ENCODE results near the gene ADAM8.
"Not testable (repeated sequence)": the region's sequence is repeated elsewhere in the genome, so short reads cannot be mapped to it uniquely, and the experiment has no call there.

Gene ADAM8

DNA sequence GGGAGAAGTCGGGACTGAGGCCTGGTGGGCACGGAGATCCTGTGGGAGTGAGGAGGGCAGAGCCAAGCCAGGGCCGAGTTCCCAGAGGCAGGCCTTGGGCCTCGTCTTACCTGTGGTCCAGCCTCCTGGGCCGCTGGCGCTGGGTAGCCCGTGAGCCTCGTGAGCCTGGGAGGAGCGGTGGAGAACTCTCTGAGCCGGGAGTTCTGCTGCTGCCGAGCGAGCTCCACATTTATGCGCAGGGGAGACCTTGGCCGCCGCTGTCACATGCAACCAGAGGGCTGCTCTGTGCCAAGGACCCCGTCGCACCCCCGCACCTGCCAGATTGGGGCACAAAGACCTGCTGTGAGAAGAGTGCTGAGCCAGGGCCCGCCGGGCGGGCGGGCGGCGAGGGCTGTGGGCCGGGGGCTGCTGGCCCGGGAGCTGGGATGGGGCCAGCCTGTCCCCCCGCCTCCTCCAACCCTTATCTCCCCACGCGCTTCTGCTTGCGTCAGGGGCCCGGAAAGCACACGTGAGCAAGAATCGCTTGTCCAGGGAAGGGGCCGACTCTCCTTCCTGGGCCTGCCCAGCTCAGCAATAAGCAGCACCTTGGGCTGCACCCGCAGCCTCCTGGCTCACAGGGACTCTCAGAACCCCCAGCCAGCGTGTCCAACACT lies 28.9 kb downstream of the ADAM8 start:
- DNase-seq = no peak

DNA sequence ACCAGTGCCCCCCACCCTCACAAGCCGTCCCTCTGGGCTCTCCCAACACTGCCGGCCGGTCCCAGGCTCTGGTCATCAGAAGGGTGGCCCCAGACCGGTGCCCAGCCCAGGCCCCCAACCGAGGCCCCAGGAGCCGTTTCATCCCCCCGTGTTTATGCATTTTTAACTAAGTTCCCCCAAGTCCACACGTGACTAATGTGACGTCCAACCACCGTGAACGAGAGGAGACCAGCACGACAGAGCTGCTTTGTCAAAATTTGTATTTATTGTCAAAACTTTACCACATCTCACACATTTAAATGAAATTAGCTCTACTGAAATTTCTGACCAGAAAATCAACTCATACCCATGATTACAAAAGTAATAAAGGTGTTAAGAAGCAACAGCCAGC lies 30.4 kb downstream of the ADAM8 start:
- no peak for DNase-seq

DNA sequence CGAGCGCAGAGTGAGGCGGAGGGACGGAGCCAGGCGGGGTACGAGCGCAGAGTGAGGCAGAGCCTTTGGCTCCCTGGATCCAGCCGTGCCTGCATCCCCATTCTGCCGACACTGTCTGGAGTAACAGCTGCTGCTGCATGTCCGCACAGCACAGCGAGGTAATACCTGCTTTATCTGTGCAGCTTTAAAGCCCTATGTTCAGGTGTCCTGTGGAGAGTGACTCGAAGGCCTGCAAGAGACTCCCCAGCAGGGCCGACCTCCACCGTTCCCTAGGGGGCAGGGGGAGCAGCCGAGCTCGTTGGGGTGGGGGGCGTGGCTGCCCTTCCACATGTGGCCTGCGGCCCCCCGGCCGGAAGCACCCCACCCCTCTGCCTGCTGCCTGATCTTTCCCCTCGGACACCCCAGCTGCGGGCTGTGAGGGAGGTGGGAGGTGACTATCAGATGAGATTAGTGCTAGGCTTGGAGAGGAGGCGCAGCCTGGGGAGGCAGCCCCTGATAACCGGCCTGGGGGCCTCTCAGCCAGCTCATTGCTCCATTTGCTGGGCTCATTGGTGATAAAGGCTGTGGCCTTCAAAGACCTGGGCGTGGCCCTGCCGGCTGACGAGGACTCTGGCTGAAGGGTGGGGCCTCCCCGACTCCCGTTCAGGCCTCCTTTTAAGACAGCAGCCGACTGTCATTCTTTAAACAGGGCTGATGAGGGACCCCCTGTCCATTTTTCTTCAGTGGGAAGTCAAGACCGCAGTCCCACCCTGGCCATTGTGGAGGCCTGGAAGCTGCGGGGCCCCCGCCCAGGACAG lies 31.0 kb downstream of the ADAM8 start:
- DNase-seq = no peak

DNA sequence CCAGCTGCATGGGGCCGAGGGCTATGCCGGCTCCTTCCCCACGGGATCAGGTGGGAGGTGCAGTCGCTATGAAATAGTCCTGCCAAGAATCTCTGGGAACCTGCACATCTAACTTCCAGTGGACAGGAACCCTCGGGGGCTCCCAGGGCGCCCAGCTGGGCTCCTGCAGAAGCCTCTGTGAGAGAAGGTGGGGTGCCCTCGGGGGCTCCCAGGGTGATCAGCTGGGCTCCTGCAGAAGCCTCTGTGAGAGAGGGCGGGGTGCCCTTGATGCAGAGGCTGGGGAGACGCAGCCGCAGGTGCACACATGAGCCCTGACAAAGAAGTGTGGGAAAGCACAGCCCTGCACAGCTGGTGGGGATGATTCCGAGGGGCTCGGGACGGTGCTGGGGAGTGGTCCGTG lies 33.1 kb downstream of the ADAM8 start:
- no peak for DNase-seq

DNA sequence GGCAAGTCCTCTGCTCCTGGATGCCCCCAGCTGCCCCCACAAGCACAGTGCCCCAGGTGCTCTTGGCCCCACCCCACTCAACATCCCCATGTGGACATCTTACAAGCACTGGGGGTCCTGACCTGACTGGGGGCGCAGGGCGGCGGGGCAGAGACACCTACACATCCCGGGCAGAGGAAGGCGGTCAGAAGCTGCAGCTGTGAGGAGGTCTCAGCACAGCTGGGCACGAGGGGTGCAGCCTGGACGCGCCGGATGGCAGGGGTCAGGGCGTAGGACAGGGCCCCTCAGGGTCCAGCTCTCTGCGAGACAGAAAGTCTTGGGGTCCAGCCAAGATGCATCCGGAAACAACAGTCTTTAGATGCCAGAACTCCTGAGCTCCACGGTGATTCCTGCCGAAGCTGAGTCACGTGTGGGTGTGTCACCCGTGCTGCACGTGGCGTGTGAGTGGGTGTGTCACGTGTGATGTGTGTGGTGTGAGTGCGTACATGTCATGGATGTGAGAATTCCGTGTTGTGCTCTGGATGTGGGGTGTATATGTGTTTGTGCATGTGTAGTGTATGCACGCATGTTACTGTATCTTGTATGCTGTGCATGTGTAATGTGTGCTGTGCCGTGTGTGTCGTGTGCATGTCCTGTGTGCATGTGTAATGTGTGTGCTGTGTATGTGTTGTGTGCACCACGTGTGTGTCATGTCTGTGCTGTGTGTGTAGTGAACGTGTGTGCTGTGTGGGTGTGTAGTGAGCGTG lies 33.9 kb downstream of the ADAM8 start:
- DNase-seq = no peak

DNA sequence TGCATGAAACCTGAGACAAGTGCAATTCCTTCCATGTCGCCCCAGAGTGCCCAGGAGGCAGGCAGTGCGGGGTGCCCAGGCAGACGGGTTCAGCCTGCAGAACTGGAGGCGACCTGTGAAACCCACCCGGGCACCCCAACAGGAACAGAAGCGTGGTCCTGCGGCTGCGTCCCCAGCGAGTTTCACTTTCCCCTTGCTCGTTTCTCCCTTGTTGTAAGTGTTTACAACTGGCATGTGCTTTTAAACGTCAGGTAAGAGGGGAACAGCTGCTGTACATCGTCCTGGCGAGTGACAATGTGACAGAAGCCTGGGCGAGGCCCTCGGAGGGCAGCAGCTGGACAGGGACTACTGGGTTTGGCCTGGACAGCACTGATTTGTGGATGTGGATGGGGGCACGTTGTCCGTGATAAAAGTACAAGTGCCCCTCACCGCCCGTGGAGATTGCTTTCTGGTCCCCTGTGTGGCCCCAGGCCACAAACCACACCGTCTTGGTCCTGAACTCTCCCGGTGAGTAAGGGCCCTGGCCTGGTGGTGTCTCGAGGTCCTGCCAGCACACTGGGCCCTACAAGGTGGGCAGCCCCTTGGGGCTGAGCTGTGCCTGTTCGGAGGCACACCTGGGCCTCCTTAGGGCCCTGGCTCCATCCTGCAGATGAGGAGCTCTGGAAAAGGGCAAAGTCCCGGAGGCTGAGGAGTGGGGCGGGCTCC lies 35.0 kb downstream of the ADAM8 start:
- no peak for DNase-seq

DNA sequence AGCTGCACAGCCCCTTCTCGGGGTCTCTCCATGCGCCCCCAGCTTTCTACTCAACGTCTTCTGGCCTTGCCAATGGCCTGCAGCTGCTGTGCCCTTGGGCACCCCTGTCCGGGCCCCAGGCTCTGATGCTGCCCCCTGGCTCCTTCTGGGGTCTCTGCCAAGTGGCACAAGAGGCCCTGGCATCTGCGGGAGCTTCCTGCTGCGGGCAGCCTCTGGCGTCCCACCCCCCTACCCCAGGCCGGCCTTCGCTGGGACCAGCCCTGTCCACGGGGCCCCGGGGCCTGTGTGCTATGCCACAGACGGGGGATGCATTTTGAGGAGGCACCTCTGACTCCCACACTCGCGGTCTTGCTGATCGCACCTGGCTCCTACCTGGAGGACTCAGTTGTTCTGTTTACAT lies 36.7 kb downstream of the ADAM8 start:
- DNase-seq = no peak

DNA sequence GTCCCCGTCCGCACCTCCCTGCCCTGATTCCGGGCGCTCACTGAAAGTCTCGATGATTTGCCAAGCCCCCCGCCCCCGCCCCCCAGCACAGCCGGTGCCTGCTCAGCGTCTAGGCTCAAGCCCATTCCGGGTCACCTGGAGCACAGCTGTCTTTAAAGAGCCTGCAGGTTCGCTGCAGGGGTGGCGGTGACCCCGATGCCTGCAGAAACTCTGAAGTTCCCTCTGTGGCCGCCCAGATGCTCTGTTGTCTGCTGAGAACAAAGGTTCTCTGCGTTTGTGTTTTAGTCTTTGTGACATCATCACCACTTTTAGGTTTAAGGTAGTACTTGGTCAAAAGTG lies 38.2 kb downstream of the ADAM8 start:
- DNase-seq = no peak

DNA sequence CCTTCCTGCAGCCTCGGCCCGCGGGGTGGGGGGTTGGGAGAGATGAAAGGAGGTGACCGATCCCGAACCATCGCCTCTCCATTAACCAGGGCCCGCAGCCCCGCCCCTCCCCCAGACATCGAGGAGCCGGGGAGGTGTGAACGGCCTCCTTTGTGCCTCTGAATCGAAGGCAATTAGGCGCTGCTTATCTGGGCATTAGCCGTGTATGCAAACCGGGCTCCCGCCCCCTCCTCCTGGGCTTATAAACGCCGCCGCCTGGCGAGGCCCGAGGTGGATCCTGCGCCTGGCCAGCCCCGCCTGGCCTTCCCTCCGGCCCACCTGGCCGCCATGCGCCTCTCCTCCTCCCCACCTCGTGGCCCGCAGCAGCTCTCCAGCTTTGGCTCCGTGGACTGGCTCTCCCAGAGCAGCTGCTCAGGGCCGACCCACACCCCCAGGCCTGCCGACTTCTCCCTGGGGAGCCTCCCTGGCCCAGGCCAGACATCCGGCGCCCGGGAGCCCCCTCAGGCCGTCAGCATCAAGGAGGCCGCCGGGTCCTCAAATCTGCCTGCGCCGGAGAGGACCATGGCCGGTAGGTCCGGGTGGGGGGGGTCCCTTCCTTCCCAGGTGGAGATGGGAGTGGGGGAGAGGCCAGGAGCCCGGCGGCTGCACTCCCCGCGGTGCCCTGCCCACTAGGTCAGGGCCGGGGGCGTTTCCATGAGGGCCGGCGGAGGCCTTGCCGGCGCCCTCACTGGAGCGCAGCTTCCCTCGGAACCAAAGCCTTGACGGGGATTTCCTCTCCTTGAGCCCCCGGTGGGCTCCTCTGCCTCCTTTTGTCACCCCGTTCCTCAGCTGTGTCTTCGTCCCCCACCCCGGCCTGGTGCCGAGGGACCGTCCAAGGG lies 38.8 kb downstream of the ADAM8 start, which contains the start of gene VENTX:
Gene VENTX (plus strand): TSS at position 268 of the 878 bp plus-strand sequence. CDS start 60 bp downstream, at position 328.
- DNase-seq = peak; percentile 27

DNA sequence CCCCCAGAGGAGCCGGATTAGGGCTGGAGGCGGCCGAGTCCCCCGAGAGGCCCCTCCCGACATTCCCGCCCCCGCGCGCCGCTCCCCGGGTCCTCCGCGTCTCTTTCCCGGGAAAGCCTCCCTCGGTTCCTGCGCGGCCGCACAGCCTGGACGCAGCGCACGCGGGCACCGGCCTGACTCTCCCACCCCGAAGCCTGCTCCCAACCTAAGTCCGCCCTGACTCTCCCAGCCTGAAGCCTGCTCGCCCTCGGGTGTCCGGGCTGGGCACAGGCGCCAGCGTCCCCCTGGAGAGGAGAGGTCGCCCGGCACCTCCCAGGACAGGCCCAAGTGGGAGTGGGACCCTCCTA lies 39.5 kb downstream of the ADAM8 start:
- no peak for DNase-seq

DNA sequence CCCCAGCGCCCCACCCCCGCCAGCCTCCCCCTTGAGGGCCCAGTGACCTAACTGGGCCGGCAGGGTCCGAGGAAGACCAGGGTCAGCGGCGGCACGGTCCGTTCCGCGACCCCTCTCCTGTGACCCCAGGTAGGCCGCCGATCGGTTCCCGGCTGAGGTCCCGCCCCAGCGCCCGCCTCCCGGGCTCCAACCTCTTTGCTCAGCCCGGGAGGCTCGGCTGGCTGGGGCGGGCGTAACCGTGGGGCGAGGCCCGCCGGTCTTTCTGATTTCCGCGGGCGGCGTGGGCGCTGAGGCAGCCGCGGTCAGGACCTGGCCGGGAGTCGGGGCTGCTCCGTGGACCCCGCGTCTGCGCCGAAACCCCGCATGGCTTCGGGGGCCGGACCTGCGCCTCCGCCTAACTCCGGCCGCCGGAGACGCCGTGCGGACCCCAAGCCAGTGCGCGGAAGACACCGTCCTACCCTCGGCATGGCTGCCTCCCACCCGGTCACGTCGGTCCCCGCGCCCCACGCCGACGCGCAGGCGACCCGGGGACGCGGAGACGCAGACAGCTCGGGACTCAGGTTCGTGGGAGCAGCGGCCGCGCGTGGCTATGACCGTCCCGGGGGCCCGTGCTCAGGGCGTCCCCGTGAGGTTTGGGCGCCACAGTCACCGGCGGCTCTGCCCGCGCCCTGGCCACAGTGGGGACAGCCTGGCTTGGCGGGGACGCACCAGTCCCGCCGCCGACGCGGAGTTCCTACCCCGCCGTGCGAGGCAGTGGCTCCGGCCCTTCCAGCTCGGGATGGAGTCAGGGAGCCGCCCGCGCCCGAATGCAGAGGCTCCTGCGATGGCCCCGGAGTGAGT lies 40.0 kb downstream of the ADAM8 start:
- DNase-seq = no peak

DNA sequence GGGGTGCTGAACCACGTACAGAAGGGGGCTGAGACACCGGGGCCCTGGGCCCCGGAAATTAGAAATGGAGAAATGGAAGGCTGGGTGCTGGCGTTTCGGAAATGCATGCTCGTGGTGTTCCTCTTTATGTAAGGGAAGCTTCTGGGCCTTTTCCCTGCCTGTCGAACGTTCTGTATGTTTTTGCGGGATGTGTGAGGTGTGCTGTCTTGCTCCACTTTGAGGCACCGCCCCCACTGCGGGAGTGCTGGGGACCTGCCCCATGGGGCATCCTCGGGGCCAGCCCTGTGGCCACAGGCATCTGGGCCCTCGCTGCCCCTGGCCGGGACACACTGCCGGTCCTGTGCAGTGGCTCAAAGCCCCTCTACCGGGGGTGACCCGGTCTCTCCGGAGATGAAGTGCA lies 40.7 kb downstream of the ADAM8 start:
- DNase-seq = no peak

DNA sequence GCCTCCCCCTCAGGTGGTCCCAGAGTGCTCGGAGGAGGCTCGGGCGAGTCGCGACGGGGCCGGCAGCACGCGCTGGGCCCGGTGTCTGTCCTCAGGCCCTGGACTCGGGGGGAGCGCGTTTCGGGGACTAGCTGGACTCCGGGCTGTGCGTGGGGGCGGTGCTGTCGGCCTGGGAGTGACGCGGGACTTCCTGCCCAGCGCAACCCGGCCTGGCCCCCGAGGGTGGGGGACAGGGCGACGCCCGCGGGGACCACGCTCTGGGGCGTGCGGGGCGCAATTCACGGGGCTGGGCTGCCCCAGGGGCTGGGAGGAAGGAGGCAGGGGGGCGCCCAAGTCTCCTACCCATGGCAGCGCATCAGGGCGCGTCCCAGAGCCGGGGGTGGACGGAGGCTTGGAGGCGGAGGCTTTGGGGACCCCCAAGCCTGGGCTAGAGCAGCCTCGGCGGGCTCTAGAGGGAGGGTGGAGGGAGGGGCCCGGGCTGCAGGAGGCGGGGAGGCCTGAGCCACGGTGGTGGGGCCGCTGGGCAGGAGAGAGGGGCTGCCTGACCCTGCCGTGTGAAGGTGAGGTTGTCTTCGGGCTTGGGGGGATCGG lies 41.3 kb downstream of the ADAM8 start:
- no peak for DNase-seq

DNA sequence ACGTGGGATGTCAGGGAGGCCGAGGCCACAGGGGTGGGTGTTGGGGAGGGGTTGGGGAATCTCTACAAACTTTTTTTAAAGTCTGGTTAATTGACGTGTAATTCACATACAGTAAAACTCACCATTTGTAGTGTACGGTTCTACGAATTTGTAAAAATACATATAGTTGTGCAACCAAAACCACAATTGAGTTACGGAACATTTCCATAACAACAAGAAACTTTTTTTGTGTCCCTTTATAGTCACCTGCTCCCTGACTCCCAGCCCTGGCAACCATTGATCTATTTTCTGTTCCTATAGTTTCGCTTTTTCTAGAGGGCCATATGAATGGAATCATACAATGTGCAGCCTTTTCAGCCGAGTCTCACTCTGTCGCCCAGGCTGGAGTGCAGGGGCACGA lies 41.9 kb downstream of the ADAM8 start:
- DNase-seq = not testable (repeated sequence)

DNA sequence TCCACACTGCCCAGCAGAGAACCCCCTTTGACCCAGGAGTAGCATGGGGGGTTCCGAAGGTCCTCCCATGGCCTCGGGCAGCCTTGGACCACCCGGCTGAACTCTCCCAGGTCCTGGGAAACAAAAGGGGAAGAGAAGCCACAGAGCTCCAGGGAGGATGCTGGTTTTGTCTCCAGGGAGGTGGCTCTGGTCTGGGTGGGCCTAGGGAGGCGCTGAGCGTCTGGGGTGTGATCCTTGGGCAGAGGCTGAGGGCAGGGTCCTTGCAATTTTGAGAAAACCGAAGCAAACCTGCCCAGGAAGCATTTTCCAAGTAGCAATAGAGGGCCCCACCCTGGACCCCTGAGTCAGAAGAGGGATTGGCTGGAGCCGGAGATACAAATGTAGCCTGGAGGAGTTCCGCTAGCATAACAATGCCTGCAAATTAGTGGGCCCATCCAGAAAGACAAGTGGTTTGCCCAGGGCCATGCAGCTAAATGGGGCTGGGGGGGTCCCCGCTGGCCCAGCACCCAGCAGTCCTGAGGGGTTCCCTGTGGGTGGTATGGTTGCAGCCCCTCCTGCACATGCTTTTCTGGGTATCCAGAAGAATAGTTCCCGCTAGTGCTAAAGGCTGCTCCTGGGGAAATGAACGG lies 44.6 kb downstream of the ADAM8 start:
- DNase-seq = no peak

DNA sequence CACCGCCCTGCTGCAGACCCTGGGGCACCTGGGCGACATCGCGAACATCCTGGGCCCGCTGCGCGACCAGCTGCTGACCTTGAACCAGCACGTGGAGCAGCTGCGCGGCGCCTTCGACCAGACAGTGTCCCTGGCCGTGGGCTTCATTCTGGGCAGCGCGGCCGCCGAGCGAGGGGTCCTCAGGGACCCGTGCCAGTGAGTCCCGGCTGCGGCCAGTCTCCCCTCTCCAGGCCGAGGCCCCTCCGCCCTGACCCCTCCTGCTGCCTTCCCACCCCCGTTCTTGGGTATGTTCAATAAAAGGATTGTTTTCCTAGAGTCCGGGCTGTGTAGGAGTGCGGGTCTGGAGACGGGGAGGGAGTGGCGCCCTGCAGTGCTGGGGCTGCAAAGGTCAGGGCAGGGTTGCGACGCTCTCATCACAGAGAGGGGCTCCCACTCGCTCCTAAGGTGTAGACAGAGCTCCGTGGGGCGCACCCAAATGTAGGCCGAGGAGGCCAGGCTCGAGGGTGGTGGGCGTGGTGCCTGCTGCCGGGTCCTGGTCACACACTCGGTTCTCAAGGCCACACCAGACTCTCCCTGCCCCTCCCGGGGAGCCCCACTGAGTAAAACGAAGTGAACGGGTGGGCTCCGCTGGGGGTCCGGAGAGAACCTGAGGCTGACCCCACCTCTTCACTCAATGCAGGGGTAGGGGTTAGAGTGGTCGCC lies 45.3 kb downstream of the ADAM8 start:
- no peak for DNase-seq

DNA sequence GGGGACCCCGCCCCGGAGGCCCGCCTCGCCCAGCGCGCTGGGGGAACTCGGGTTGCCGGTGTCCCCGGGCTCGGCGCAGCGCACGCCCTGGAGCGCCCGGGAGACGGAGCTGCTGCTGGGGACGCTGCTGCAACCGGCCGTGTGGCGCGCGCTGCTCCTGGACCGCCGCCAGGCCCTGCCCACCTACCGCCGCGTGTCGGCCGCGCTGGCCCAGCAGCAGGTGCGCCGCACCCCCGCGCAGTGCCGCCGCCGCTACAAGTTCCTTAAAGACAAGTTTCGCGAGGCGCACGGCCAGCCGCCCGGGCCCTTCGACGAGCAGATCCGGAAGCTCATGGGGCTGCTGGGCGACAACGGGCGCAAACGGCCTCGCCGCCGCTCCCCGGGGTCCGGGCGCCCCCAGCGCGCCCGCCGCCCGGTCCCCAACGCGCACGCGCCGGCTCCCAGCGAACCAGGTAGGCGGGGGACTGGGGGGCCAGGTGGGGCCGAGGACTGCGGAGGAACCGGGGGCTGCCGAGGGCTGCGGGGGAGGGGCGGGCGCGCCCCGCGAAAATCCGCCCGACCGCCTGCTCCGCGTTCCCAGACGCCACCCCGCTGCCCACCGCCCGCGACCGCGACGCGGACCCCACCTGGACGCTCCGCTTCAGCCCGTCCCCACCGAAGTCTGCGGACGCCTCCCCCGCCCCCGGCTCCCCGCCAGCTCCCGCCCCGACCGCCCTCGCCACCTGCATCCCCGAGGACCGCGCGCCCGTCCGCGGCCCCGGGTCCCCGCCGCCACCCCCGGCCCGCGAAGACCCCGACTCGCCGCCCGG lies 46.1 kb downstream of the ADAM8 start:
- DNase-seq = peak; percentile 25

DNA sequence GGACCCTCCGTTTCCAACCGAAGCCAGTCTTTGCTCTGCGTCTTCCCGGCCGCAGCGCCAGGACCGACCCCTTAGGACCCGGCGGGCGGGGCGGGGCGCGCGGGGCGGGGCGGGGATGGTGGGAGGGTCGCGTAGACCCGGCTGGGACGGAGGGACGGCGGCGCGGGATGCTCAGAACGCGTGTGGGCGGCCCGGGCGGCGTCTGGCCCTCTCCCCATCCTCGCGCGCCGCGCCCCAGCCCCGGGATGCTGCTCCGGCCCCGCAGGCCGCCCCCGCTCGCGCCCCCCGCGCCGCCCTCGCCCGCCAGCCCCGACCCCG lies 46.7 kb downstream of the ADAM8 start, which contains the start of gene UTF1:
Gene UTF1 (plus strand): TSS at position 174 of the 318 bp plus-strand sequence. CDS start 72 bp downstream, at position 246.
- DNase-seq = no peak
